Calu3 (cell line): ENCODE measurements around the gene SPESP1. TPM values are rescaled to one million over a fixed set of nuclear protein-coding genes. Genes with fewer than 3 reads are reported as not detected.

Experiments
- BruUV-seq: library from RNA; stranded (reverse); fragments of 400-500 nt; replicated peaks from 2 replicates; lab custom pipeline; 2021; lab: Mats Ljungman, UMichigan
- CTCF ChIA-PET: fragments of 300-600 bp; sonication (Branson Sonifier 250); formaldehyde crosslinking; loops from one replicate; lab custom pipeline; 2022; ENCODE audit warnings: antibody characterized with exemption; lab: Charles Lee
- DNase-seq: peaks from one replicate; pipeline ENCODE4 v3.0.0; 2022
- H3K27ac Mint-ChIP-seq: one replicate; pipeline ENCODE4 v1.8.0; 2022; ENCODE audit warnings: mixed read lengths; ENCODE audit not compliant: unreplicated experiment
- H3K27me3 Mint-ChIP-seq: one replicate; pipeline ENCODE4 v1.8.0; 2022; ENCODE audit warnings: mixed read lengths; ENCODE audit not compliant: unreplicated experiment
- H3K36me3 Mint-ChIP-seq: one replicate; pipeline ENCODE4 v1.8.0; 2022; ENCODE audit warnings: mild to moderate bottlenecking, moderate library complexity, mixed read lengths; ENCODE audit not compliant: insufficient read depth, unreplicated experiment
- H3K4me1 Mint-ChIP-seq: one replicate; pipeline ENCODE4 v1.8.0; 2022; ENCODE audit warnings: mild to moderate bottlenecking, low read depth, mixed read lengths; ENCODE audit not compliant: unreplicated experiment
- H3K4me3 Mint-ChIP-seq: one replicate; pipeline ENCODE4 v1.8.0; 2022; ENCODE audit warnings: mild to moderate bottlenecking, low read depth, moderate library complexity, mixed read lengths; ENCODE audit not compliant: unreplicated experiment
- H3K9me3 Mint-ChIP-seq: one replicate; pipeline ENCODE4 v1.8.0; 2022; ENCODE audit warnings: low read depth, mixed read lengths; ENCODE audit not compliant: unreplicated experiment
- intact Hi-C: fragments of 100-400 bp; cut with micrococcal nuclease; formaldehyde crosslinking; loops from one replicate; pipeline ENCODE4 v1.10.0; 2022; ENCODE audit not compliant: unreplicated experiment
- total RNA-seq: library from RNA; stranded (reverse); gene quantifications from 2 replicates; pipeline ENCODE4 v1.2.3, GENCODE V29; 2022
- TF ChIP-seq, protein P1 (sequence below): fragments of 200-600 bp; IDR thresholded peaks from one replicate; pipeline ENCODE4 v1.8.0; 2022; ENCODE audit warnings: antibody characterized with exemption; ENCODE audit not compliant: unreplicated experiment

Gene SPESP1
- total RNA-seq, 1 experiment from 2014 or later = not detected

DNA sequence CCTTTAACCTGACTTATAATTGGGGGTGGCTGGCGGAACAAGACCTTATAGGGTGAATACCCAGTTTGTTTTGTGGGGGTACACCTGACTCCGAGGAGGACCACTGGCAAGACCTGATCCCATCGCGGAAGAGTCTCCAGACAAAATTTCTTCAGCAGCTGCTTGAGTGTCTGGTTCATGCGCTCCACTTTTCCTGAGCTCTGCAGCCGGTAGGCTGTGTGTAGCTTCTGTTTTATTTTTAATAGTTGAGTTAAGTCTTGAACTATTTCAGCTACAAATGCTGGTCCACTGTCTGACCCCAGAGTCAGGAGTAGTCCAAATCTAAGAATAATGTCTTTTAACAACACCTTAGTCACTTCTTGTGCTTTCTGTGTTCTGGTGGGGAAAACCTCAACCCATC lies 63.0 kb downstream of the SPESP1 start:
- Mint-ChIP-seq H3K4me1 (no peaks in the 10 kb centered on the region), H3K36me3 (no peaks in the 10 kb centered on the region), H3K27me3 (peaks cover 89% of the 10 kb centered on the region), H3K9me3 (no peaks in the 10 kb centered on the region), H3K27ac (no peak overlapping the region), H3K4me3 (no peak overlapping the region)
- intact Hi-C loops = no loop called here
- TF ChIP-seq, protein P1, sequence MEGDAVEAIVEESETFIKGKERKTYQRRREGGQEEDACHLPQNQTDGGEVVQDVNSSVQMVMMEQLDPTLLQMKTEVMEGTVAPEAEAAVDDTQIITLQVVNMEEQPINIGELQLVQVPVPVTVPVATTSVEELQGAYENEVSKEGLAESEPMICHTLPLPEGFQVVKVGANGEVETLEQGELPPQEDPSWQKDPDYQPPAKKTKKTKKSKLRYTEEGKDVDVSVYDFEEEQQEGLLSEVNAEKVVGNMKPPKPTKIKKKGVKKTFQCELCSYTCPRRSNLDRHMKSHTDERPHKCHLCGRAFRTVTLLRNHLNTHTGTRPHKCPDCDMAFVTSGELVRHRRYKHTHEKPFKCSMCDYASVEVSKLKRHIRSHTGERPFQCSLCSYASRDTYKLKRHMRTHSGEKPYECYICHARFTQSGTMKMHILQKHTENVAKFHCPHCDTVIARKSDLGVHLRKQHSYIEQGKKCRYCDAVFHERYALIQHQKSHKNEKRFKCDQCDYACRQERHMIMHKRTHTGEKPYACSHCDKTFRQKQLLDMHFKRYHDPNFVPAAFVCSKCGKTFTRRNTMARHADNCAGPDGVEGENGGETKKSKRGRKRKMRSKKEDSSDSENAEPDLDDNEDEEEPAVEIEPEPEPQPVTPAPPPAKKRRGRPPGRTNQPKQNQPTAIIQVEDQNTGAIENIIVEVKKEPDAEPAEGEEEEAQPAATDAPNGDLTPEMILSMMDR = no peak
- no TSS peak for BruUV-seq
- CTCF ChIA-PET = no interaction called here
- no peak for DNase-seq

GRCh38 chr15:68994149-68994548 lies 63.8 kb downstream of the SPESP1 start:
- no TSS peak for BruUV-seq
- Mint-ChIP-seq H3K4me3 (no peak overlapping the region), H3K27me3 (peaks cover 89% of the 10 kb centered on the region), H3K9me3 (no peaks in the 10 kb centered on the region), H3K36me3 (no peaks in the 10 kb centered on the region), H3K4me1 (no peaks in the 10 kb centered on the region), H3K27ac (no peak overlapping the region)
- TF ChIP-seq, protein P1 = no peak
- CTCF ChIA-PET = no interaction called here
- intact Hi-C loops = no loop called here
- no peak for DNase-seq

GRCh38 chr15:68994981-68995761 lies 64.8 kb downstream of the SPESP1 start:
- TF ChIP-seq, protein P1 = no peak

More at GRCh38 chr15:68994981-68995761, 64.8 kb downstream of the SPESP1 start:
- H3K9me3 Mint-ChIP-seq = no peaks in the 10 kb centered on the region
- DNase-seq = no peak
- H3K4me1 Mint-ChIP-seq = no peaks in the 10 kb centered on the region
- CTCF ChIA-PET = no interaction called here
- peaks cover 89% of the 10 kb centered on the region for H3K27me3 Mint-ChIP-seq
- BruUV-seq = no TSS peak
- H3K36me3 Mint-ChIP-seq = no peaks in the 10 kb centered on the region
- no peak overlapping the region for H3K27ac Mint-ChIP-seq
- H3K4me3 Mint-ChIP-seq = no peak overlapping the region
- intact Hi-C loops = no loop called here

Other genes with a start within 250 kb of the SPESP1 start
- gene ANP32A, start 109.6 kb upstream of the SPESP1 start, total RNA-seq = 250 and 267 TPM in 2 replicates
- gene NOX5, start 84.2 kb downstream of the SPESP1 start, total RNA-seq = 0.14 and 0.20 TPM in 2 replicates
- 20.4 and 22.4 TPM in 2 replicates for gene GLCE, start 230.1 kb downstream of the SPESP1 start, total RNA-seq